Transverse colon (tissue), 4 donors: ENCODE results near the gene AEBP2.

Source experiments
- CTCF ChIP-seq, 5 experiments: fragments of 200-600 bp in 3 of 5; fragments of 450-650 bp in 2 of 5; sonication (generic) in 3 of 5; IDR thresholded peaks; 1 replicate in 2 of 5; 2 replicates in 3 of 5; pipeline ENCODE4 v1.5.1; 2016 to 2017; ENCODE audit warnings: antibody characterized with exemption in 5 of 5, inconsistent platforms in 3 of 5, mild to moderate bottlenecking in 2 of 5, moderate library complexity in 1 of 5
- EP300 ChIP-seq: sonication (generic); formaldehyde crosslinking; IDR thresholded peaks from one replicate; pipeline ENCODE4 v1.6.1; 2017; ENCODE audit warnings: antibody characterized with exemption, low read depth
- POLR2A ChIP-seq: fragments of 450-650 bp; IDR thresholded peaks from one replicate; pipeline ENCODE4 v1.6.1; 2016; ENCODE audit warnings: antibody characterized with exemption, mild to moderate bottlenecking, moderate library complexity
- POLR2AphosphoS5 ChIP-seq, 3 donors: sonication (generic); formaldehyde crosslinking; IDR thresholded peaks; one replicate each; pipeline ENCODE4 v1.6.1; 2016; ENCODE audit warnings: antibody characterized with exemption in 3 of 3

- no peak for TF ChIP-seq POLR2AphosphoS5 (IDR thresholded peaks at IDR 0.05)
- no peak for TF ChIP-seq CTCF (IDR thresholded peaks at IDR 0.05)
- no peak for TF ChIP-seq EP300
- TF ChIP-seq POLR2A: no peak
Observed at GRCh38 chr12:19423166-19423930, 15.9 kb upstream of the AEBP2 start.
